ENCODE results near the gene SLC18B1. TPM values are rescaled to one million over a fixed set of nuclear protein-coding genes. Genes with fewer than 3 reads are reported as not detected.

Gene SLC18B1
- total and polyA plus RNA-seq, 2 of the 13 experiments (the other 11 are each of a cell fraction or from before 2014, with no cell fraction given) = 11.4 to 13.8 TPM

GRCh38 chr6:132734694-132735236, 63.7 kb downstream of the SLC18B1 start (continued):
- TF ChIP-seq GMEB1 (CRISPR knock-in tag; IDR thresholded peaks at IDR 0.05; ENCODE audit: borderline replicate concordance) = peak; percentile 24; the same call in 1 of the 2 replicates
- TF ChIP-seq, protein P1, sequence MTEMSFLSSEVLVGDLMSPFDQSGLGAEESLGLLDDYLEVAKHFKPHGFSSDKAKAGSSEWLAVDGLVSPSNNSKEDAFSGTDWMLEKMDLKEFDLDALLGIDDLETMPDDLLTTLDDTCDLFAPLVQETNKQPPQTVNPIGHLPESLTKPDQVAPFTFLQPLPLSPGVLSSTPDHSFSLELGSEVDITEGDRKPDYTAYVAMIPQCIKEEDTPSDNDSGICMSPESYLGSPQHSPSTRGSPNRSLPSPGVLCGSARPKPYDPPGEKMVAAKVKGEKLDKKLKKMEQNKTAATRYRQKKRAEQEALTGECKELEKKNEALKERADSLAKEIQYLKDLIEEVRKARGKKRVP (CRISPR knock-in tag; IDR thresholded peaks at IDR 0.05) = peak in 1 of 2 experiments; percentile 96; a peak in 2 of 4 replicates
- TF ChIP-seq, protein P2, sequence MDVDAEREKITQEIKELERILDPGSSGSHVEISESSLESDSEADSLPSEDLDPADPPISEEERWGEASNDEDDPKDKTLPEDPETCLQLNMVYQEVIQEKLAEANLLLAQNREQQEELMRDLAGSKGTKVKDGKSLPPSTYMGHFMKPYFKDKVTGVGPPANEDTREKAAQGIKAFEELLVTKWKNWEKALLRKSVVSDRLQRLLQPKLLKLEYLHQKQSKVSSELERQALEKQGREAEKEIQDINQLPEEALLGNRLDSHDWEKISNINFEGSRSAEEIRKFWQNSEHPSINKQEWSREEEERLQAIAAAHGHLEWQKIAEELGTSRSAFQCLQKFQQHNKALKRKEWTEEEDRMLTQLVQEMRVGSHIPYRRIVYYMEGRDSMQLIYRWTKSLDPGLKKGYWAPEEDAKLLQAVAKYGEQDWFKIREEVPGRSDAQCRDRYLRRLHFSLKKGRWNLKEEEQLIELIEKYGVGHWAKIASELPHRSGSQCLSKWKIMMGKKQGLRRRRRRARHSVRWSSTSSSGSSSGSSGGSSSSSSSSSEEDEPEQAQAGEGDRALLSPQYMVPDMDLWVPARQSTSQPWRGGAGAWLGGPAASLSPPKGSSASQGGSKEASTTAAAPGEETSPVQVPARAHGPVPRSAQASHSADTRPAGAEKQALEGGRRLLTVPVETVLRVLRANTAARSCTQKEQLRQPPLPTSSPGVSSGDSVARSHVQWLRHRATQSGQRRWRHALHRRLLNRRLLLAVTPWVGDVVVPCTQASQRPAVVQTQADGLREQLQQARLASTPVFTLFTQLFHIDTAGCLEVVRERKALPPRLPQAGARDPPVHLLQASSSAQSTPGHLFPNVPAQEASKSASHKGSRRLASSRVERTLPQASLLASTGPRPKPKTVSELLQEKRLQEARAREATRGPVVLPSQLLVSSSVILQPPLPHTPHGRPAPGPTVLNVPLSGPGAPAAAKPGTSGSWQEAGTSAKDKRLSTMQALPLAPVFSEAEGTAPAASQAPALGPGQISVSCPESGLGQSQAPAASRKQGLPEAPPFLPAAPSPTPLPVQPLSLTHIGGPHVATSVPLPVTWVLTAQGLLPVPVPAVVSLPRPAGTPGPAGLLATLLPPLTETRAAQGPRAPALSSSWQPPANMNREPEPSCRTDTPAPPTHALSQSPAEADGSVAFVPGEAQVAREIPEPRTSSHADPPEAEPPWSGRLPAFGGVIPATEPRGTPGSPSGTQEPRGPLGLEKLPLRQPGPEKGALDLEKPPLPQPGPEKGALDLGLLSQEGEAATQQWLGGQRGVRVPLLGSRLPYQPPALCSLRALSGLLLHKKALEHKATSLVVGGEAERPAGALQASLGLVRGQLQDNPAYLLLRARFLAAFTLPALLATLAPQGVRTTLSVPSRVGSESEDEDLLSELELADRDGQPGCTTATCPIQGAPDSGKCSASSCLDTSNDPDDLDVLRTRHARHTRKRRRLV (CRISPR knock-in tag; IDR thresholded peaks at IDR 0.05) = no peak
- no peak for TF ChIP-seq ZNF484 (CRISPR knock-in tag; IDR thresholded peaks at IDR 0.05; ENCODE audit: borderline replicate concordance, low read depth)
- peak; percentile 73 for TF ChIP-seq SIN3A (IDR thresholded peaks at IDR 0.05; ENCODE audit: borderline replicate concordance, low read depth, low read length)
- TF ChIP-seq KDM6A (CRISPR knock-in tag; IDR thresholded peaks at IDR 0.05; ENCODE audit: low read depth) = peak; percentile 68
- 0 out of 2 replicates have a peak, but pooled peaks have one; percentile 58 for TF ChIP-seq SMARCC2 (IDR thresholded peaks at IDR 0.05)
- no peak for TF ChIP-seq STAT5B (CRISPR knock-in tag; IDR thresholded peaks at IDR 0.05)
- peak; percentile 73 for TF ChIP-seq SKIL (CRISPR knock-in tag; IDR thresholded peaks at IDR 0.05; ENCODE audit: borderline replicate concordance)
- peak; percentile 94 for TF ChIP-seq SOX5 (CRISPR knock-in tag; IDR thresholded peaks at IDR 0.05; ENCODE audit: borderline replicate concordance)
- peak; percentile 24 to 44; a peak in 2 of 4 replicates for TF ChIP-seq NR2F1 (CRISPR knock-in tag; IDR thresholded peaks at IDR 0.05)
- TF ChIP-seq SP1 (IDR thresholded peaks at IDR 0.05) = no peak
- TF ChIP-seq SP1 (CRISPR knock-in tag; IDR thresholded peaks at IDR 0.05) = no peak
- no peak for TF ChIP-seq TOPORS (CRISPR knock-in tag; IDR thresholded peaks at IDR 0.05)
- TF ChIP-seq, protein P3, sequence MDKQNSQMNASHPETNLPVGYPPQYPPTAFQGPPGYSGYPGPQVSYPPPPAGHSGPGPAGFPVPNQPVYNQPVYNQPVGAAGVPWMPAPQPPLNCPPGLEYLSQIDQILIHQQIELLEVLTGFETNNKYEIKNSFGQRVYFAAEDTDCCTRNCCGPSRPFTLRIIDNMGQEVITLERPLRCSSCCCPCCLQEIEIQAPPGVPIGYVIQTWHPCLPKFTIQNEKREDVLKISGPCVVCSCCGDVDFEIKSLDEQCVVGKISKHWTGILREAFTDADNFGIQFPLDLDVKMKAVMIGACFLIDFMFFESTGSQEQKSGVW (CRISPR knock-in tag; IDR thresholded peaks at IDR 0.05; ENCODE audit: borderline replicate concordance) = no peak
- TF ChIP-seq ZNF30 (CRISPR knock-in tag; IDR thresholded peaks at IDR 0.05) = no peak
- TF ChIP-seq ZNF839 (CRISPR knock-in tag; IDR thresholded peaks at IDR 0.05; ENCODE audit: borderline replicate concordance) = no peak
- no peak for TF ChIP-seq LCORL (IDR thresholded peaks at IDR 0.05)
- peak; percentile 59 for TF ChIP-seq LCORL (CRISPR knock-in tag; IDR thresholded peaks at IDR 0.05)
- TF ChIP-seq ZFX (CRISPR knock-in tag; IDR thresholded peaks at IDR 0.05; ENCODE audit: low read depth) = no peak

All from HepG2 (cell line).